SW480 (cell line): ENCODE measurements around the gene ZBTB16.

Source experiments
- DNase-seq: peaks from one replicate; pipeline ENCODE4 v3.0.0-alpha.2; 2016; ENCODE audit warnings: low spot score

Gene ZBTB16

DNA sequence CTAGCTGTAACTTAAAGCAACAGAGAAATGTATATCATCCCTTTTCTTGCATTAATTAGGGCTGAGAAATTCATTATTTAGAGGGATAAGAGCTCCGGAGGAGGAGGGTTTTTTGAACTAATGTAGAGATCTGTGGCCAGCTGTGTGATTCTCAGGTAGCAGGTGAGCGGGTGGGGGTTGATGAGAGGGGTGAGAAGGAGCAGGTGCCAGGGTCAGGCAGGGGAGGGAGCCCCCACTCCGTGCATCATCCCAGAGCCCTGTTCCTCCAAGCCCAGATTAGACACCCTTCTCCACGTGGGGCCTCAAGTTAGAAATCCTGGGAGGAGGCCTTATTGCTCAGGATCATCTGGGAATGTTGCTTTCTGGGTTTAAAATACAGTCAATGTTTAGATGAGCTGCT is 24.9 kb downstream of the ZBTB16 start:
- DNase-seq = no peak

DNA sequence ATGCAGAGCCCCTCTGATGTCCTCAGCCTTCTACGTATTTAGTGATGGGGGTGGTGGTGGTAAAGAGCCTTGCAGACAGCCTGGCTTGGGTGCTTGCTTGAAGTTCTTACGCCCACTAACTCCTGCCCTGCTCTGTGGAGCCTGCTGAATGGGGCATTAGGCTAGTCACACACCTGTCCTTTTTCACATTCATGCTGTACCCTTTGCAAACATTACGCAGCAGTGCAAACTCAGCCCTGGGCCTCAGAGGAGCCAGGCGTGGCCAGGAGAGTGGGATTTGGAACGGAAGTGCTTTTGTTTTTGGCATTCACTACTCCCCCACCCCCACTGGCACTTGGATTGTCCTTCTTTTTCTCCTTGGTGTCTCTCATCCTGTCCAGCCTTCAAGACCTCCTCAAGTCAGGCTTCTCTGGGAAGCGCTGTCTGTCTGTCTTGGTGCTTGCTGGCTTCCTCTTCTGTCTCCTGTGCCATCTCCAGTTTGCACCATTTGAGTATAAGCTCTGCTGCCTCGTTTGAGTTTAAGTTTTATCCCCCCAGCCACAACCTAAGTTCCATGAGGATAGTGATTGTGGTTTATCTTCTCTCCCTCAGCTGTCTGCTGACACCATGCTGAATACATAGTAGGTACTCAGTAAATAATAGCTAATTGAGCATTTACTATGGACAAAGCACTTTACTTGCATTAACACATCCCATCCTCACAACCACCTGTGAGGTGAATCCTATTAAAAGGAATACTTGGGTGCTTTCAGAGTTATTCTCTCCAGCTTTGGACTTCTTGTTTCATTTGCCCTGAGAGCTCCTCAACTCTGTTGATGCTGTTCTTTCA is 26.7 kb downstream of the ZBTB16 start:
- DNase-seq = no peak

DNA sequence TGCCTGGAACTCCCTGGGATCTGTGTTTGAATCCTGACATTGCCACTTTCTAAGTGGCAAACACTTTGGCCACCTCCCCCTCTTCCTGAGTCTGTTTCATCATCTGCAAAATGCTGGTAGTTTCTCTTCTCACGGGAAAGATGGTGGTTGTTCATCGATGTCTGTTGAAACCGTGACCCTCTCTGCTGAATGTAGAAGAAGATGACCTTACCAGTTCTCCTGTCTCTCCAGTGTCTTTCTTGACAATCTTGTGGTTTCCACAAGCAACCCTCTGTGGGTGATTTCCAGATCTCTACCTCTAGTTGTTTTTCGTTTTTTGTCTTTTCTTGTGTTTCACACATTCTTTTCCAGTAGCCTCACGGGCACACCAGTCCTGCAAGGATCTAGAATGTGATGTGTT is 27.5 kb downstream of the ZBTB16 start:
- DNase-seq = no peak

DNA sequence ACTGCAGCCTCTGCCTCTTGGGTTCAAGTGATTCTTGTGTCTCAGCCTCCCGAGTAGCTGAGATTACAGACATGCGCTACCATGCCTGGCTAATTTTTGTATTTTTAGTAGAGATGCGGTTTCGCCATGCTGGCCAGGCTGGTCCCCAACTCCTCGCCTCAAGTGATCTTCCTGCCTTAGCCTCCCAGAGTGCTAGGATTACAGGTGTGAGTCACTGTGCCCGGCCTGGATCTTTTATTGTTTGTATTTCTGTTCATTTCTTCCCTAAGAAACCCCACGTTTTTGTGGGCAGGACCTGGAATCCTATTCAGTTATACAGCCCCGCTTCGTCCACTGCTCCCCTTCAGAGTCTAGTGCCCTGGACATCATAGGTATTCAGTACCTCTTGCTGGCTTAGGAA is 28.7 kb downstream of the ZBTB16 start:
- no peak for DNase-seq

DNA sequence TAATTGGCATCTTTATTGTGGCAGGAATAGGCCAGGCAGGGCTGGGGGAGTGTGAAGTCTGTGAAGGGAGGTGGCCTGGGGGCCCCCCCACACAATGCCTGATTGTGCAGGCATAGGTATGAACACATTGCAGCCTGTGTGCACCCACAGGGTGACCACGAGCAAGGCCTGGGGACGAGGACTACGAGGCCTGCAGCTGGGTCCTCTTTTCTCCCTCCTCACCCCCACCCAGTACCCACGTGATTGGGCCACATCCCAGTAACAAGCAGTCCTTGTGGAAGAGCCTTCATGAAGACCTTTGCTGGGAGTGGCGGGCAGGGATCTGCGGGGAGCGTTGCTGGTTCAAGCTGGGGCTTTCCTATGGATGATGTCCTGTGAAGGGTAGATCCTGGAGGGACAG is 29.3 kb downstream of the ZBTB16 start:
- DNase-seq = no peak

DNA sequence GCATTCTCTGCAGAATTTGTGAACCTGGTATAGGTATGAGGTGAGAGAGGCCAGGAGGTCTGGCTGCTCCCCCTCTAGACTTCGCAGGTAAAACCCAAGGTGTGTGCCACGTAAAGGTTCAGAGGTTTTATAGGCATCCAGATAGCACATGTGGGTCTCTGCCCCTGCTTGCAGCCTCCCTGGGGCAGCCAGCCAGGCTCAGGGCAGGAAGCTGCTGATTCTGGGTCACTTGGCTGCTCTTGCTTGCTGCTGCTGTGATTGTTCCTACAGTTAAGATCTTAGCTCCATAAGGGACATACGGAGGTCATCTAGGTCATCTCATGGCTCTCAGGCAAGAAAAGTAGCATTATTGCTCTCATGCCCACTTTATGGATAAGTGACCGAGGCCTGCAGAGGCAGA is 30.2 kb downstream of the ZBTB16 start:
- no peak for DNase-seq

DNA sequence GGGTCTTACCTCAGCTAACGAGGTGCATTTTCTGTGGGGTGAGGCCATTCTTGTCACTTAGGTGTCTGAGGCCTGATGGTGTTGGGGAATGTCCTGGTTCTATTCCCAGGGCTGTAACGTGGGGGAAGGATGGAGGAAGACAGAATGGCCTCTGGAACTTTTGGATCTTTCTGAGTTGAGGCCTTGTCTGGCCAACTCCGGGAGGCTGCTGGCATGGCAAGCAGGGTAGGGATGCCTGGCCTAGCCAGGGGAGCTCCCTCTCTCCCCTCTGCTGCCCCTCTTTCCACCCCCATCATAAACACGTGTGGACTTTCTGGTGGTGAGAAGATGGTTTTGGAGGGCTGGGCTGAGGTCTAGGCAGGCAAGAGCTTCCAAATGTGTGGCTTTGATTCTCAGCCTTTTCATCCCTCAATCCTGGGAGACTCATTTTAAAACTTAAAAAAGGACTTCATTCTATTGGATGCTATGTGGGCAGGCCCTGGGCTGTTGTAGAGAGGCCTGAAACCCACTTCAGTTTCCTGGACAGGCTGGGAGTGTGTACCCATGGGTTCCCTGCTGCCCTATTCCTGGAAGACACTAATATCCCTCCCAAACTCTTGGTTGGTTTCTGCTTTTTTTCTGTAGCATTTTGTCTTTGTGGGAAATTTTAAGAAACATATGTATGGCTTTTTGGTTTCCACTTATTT is 30.9 kb downstream of the ZBTB16 start:
- DNase-seq = no peak

DNA sequence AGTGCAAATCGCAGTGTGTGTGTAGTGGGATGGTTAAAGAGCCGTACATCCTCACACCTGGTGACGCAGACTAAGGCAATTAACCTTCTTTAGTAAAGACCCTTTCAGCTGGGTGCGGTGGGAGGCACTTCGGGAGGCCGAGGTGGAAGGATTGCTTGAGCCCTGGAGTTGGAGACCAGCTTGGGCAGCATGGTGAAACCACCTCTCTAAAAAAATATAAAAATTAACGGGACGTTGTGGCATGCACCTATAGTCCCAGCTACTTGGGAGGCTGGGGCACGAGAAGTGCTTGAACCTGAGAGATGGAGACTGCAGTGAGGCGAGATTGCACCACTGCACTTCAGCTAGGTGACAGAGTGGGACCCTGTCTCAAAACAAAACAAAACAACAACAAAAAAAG is 31.5 kb downstream of the ZBTB16 start:
- no peak for DNase-seq

DNA sequence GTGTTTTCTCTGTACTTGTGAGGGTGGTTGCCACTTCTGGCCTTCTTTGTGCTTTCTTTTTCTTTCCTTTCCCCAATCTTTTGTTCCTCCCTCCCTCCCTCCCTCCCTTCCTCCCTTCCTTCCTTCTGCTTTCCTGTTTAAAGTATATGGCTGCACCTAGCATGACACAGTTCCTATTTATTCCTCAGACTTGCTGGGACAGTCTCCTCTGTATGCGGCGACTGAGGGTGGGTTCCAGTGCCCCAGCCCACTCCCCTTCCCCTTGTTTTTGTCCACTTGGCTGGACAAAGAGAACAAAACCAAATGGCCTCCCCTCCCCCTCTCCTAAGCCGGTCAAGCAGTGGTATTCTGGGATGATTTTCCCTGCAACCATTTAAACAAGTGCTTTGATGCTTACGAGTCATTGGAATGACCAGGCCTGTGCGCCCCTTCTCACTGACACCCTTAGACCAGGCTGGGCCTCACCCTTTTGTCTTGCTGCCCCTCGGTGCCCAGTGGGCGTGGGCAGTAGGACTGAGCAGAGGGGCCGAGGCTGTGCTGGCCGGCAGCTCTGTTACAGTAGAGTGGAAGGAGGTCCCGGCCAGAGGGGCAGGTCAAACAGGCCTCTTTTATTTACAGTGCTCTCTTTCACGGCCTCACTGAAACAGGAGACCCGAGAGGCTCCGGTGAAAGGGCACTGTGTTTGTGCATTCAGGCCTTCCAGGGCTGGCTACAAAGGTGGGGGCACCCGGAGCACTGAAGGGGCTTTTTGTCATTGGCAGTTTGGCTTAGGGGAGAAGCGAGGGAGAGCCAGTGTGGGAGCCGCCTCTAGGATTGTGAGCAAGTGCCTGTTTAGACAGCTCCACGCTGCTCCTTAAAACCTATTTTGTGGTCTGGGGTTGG is 32.2 kb downstream of the ZBTB16 start:
- DNase-seq = no peak

DNA sequence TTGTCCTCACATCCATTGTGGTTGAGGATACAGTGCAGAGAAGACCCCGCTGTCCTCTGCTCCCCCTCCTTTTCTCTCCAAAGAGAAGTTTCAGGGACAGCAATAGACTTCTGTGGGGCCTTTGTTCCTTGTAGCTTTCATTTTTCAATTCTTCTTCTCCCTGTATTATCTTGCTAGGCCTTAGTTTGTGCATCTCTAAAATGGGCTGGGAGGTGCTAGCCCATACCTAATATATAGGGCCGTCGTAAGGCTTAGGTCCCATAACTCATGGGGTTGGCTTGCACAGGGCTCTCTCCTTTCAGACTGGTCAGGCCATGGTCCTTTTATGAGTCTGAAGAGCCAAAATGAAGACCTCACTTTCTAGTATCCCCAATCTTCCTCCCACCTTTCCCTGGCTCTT is 33.0 kb downstream of the ZBTB16 start:
- no peak for DNase-seq

DNA sequence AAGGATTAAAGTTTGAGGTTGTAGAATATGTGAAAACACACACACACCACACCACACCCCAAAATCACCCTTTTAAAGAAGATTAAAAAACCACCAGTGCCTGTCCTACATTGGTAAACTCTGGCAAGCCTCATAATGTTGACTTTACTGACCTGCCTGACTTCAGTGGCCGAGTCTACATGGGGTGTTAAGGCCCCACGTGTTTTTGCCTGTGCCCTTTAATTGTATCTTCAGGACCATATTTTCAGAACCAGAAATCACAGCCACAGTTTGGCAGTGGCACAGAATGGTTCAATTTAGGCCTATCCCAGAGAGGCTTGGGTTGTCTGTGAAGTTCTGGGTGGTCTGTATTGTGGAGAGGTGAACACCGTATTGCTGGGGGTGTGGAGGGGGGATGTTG is 33.4 kb downstream of the ZBTB16 start:
- DNase-seq = no peak

DNA sequence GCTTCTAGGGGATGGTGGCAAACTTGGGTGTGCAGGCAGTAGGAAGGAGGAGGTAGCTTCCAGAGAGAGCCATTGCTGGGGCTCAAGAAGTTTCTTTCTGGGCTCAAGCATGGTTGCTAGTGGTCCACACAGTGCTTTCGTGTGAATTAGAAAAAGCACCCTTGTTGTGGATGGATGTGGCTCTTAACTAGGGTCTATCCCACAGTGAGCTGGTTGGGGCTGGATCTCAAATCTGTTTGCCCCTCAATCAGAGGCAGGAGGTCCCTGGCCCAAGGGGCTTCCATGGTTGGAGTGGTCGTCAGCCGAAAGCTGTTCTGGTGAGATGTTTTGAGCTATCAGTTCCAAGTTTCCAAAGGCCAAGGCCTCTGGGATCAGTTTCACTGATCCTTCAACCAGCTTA is 35.0 kb downstream of the ZBTB16 start:
- DNase-seq = no peak

DNA sequence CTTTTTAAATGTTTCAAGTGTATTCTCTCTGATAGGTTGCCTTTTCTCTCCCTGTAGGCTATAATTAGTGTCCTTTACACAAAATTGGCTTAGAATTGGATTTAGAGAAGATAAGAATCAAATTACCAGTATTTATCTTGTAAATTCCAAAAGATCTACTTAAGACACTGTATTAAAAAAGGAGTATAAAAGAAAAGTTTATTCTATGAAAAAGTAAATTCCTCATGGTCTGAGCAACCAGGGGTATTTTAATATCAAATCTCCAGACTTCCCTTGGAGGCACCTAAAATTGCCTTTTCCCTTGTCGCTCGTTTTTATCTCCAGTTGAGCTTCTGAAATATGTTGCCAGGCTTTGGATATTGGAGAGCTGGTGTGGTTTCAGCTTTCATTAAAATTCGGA is 36.4 kb downstream of the ZBTB16 start:
- DNase-seq = no peak

DNA sequence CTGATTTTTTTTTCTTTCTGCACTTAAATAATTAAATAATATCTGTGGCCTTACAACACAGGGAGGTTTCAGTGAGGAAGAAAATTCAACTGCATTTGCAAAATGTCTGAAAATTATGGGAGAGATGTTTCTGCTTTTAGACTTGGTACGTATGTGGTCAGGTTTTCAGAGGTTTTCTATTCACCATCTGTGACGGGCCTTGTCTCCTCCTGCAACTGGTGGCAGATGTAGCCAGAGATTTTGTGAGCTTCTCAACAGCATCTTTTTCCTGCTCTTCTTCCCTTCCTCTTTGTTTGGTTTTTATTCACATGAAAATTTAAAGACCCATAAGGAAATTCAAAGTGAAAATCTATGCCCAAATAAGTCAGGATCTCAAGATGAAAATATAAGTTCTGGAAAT is 38.3 kb downstream of the ZBTB16 start:
- no peak for DNase-seq

DNA sequence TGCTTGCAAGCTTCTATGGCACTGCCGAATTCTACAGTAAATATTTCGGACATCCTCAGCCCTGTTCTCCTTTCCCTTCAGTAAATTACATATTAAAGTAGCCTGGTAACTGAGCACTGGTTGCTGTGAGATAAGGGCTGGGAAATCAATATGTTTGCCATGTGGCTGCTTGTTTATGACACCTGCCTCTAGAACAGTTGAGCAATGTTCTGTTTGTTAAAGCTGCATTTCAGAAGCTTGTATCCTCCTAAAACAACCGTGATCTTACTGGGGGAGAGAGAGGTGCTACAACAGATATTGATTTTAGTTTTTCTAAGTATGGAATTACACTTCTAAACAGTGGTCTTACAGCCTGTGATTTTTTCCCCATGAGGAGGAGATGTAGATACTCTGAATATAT is 39.4 kb downstream of the ZBTB16 start:
- no peak for DNase-seq

DNA sequence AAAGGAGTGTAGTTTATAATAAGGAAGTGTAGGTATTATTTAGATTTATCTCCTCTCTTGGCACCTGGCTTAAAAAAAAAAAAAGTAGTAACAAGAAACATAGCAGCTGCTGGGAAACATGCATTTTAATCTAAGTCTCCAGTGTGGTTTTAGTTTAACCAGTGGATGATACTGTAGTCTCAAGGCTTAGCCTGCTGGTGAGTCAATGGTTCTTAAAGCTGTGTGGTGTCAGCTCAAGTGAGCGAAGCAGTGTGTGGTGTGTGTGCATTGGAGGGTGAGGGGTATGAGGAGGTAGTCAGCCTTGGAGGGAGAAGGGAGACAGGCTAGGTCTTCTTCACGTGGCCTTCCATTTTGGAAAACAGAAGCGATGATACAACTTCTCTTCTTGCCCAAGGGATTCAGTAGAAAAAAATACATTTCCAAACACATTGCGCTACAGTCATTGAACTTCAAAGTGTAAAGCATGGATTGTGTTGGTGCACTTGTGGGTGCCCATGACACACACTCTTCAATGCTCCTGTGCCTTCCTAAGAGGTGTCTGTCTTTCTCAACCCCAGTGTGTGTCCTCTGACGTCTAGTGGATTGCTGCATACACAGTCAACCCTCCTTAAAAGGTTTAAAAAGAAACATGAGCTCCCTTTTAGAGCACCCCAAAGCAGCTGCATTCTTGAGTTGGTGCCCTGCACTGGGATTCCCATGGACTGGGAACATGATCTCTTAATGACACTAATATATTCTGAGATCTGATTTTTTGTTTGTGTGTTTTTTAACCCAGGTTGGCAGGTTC is 40.1 kb downstream of the ZBTB16 start:
- no peak for DNase-seq

DNA sequence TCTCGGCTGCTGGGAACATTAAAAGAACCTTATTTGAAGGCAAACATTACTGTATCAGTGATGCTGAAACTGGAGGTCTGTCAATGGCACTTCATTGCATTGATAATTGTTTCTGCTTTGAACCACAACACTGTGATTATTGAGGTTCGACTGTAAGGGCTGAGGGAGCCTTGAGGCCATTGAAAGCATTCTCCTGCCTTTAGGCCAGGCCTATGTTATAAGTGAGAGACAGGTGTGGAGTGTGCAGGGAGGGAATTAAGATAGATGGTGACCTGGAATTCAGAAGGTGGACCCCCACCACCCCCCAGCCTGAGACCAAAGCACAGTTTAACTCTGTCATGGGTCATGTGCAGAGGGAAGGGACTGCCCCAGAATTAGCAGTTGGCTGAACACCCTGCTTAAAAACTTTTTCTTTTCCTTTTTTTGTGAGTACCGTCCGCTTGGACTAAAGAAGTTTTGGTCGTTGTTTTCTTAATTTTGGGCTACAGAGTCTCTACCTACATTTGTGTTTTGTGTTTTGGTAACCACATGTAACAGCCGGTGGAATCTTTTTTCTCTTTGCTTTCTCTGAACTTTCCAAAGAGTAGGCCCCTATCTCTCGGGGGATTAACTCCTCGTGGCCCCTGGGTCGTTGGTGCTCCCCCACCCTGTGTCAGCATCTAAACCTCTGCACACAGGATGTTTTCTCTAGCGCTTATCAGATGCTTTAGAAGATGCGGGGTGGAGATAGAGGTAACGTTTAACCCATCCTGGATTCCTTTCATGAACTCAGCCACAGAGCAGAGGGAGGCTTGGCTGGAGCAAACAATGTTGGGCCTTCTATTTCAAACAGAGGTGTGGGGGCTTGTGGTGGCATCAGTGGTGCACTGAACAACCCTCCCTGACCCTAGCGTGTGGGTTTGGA is 43.7 kb downstream of the ZBTB16 start:
- no peak for DNase-seq

DNA sequence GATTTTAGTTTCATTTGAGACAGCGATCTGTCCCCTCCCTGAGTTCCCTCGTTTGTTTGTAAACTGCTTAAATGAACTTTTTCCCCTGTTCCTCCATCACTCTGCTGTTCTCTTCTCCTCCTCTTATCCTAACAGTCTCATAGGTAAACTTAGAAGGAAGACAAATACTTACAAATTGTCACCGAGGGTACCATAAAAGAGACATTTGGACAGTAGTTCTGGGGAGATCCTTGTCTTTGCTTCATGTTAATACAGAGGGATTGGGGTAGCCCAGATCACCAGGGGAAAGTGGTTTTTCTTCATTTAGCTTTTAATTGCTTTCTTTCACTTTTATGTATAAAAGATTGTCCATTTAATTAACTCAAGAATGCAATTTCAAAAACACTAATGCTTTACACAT is 46.1 kb downstream of the ZBTB16 start:
- no peak for DNase-seq

DNA sequence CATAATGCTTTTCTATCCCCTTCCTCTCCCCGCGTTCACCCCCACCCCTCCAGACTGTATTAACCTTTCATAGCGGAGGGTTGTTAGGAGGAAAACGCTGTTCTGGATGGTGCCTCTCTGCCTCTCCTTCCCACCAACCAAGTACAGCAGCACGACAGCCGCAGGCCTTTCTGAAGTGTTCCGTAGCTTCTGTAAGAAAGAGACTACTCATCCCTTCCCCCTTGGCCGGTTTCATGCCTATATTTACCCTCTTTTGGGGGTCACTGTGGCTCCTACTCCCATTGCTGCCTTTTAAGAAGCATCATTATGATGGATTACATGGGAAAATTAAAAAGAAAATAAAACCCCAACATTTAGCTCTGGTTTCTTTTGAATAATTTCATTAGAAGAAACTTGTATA is 46.5 kb downstream of the ZBTB16 start:
- no peak for DNase-seq

DNA sequence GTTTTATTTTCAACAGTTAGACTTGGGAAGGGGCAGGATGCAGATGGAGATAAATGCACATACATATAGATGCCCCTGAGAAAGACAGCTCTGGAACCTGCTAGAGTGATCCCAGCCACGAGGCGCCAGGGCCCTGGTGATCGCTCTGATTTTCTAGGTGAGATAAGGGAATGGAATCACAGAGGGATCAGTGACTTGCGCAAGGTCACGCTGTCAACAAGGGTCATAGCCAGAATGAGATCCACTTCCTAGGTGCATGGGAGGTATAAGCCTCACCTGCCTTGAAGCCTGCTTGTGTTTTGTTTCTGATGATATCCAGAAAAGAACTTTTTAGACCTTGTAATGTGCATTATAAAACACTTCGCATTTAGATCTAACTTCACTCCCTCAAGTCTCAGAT is 47.5 kb downstream of the ZBTB16 start:
- DNase-seq = no peak
